Kidney glomerular epithelial cell (primary cell): ENCODE data around the gene STX8.

Experiments used
- DNase-seq: peaks from one replicate; lab custom pipeline; 2025; lab: John Stamatoyannopoulos, UW

Gene STX8

DNA sequence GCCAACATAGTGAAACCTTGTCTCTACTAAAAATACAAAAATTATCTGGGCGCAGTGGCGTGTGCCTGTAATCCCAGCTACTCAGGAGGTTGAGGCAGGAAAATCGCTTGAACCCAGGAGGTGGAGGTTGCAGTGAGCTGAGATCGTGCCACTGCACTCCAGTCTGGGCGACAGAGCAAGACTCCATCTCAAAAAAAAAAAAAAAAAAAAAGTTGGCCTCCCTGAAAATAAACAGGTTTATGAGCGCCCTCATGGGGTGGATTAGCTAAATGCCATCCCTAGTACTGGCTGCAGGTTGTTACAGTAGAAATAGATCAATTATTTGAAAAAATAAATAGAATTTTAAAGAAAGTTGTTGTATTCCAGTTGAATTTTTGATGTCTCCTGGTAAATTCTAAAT, 20.9 kb downstream of the STX8 start:
- peak; percentile 7 for DNase-seq

DNA sequence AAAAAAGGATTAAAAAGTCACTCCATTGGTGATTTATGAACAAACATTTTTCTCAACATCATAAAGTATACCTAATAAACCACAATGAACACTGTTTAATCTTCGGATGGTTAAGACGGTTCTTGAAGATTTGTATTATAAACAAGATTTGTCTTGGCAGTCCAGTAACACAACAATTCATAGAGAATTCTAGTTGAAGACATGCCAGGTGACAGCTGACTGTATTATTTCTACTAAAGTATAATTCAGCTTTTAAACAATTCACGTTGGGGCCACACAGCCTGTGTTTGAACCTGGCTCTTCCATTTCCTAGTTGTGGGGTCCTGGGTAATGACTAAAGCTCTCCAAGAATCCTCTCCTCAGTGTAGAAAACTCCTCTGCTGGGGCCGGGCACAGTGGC, 22.0 kb downstream of the STX8 start:
- no peak for DNase-seq

DNA sequence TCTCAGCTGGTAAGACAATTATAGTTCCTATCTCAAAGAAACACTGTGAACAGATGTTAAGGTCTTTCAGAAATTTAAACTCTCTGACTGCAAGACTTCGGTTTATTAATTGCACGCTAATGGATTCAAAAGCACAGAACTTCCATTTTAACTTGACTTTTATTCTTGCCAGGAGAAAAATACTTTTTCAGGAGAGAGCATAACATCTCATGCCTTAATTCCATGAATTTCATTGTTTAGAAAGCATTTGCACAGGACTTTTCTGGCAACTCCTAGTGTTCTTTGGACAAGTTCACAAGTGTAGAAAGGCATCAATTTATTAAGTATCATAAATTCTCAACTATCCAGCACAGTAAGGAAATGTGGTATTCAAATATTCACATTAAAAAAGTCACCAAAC, 22.4 kb downstream of the STX8 start:
- no peak for DNase-seq

DNA sequence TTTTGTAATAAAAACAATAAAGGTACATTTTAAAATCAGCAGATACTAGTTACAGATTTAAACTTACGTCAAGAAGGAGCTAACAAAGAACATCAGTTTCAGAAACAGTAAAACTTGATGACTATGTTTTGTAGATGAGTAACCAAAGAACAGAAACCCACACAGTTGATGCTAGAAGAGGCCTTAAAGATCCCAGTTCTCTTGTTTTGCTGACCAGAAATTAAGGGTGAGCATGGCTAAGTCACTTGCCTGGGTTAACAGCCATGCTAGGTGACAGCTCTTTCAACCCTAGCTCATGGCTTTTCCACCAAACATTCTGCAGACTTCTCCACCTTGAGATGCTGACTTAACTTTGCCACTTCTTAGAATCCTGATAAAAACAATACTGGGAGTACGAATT, 26.4 kb downstream of the STX8 start:
- DNase-seq = no peak

DNA sequence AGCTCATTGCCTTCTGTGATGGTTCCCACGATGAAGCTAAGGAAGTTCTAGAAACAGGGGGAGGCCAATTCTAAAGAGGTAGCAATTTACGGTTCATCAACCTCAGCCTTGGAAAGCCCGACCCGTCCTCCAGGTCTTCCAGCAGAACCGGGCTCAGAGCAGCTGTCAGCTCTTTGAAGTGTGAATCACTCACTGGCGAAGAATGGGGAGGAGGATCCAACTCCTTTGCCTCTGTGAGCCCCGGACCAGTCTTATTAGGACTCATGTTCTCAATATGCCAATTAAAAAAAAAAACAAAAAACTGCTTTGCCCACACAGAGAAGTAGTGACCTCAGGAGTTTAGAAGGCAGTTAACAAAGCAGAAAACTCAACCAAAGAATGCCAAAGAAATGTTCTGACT, 31.4 kb downstream of the STX8 start:
- peak; percentile 89 for DNase-seq

DNA sequence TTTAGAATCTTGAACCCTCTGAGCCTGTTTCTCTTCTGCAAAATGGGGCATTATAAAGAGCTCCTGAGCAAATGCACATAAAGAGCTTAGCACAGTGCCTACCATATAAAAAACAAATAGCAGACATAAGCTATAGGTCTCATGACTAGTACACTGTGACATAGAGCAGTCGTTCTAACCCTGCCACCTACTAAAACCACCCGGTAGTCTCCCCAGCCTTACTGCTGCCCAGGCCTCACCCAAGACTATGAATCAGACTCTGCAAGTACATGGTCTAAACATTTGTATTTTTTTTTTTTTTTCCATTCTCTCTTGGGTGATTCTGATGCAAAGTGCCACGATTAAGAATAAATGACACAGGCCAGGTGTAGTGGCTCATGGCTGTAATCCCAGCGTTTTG, 33.9 kb downstream of the STX8 start:
- DNase-seq = no peak

DNA sequence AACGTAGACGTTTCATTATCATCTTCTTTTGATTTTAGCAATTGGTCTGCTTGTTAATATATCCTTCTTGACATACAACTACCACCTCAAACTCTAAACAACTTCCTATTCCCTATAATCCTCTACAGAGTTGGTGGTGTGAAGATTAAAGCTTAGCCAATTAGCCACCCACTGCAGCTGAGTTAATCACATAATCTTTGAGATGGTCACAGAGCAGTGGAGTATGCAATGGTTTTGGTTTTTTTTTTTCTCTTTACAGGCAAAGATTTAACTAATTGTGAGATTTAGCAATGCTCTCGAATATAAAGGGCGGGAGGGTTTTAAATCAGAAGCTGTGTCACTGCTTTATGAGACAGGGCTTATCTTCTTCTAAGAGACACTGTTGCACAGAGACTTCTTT, 37.0 kb downstream of the STX8 start:
- no peak for DNase-seq

DNA sequence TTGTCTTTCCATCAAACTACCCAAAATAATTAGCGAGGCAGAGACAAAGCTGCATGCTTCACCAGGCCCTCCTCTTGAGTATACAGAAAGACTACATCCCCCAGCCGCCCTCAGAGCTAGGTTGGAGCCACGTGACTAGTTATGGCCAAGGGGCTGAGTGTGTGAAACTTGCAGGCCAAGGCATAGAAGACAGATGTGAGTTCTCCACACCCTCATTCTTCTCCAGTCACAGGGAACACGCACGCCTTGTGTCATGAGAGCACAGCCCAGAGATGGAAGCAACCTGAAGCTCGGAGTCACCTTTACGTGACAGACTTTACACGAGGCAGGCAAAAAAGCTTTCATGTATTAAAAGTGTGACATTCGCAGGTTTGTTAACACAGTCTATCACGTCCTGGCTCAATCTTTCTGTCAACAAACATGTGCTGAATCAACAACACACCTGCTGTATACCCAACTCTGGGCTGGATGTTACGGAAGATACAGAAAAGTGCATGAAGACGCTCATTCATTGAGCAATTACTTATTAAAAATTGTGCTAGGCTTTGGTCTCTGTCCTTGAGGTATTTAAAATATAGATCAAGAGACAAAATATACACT, 38.3 kb downstream of the STX8 start:
- no peak for DNase-seq

DNA sequence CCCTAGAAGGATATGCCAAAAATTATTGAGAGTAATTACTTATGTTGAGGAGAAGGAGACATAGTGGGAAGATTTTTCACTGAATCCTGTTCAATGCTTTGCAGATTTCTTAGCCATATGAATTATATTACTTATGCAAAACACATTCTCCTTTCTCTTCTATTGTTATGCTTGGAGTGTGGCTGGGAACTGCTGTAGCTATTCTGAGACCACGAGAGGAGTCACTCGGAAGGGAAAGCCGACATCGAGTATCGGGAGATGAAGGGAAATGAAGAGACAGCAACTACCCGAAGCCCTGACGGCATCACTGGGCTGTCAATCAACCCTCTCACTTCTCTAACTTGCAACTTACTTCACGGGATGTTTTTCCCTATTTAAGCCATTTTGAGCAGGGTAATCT, 39.6 kb downstream of the STX8 start:
- no peak for DNase-seq

DNA sequence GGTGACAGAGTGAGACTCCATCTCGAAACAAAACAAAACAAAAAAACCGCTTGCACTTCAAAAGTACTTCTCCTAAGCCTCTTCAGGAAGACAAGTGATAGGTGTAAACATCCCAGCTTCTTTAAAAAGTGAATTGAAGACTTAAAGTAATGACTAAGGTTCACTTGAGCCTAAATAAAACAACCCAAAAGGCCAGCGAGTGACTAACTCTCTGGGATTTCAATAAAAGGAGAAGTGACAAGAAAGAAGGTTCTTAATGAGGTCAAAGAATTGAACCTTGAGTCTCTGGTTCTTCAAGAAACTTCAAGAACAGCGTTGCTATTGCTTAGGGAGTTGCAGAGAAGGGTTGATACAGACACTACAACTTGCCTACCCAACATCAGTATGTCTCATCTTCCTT, 42.2 kb downstream of the STX8 start:
- DNase-seq = no peak

DNA sequence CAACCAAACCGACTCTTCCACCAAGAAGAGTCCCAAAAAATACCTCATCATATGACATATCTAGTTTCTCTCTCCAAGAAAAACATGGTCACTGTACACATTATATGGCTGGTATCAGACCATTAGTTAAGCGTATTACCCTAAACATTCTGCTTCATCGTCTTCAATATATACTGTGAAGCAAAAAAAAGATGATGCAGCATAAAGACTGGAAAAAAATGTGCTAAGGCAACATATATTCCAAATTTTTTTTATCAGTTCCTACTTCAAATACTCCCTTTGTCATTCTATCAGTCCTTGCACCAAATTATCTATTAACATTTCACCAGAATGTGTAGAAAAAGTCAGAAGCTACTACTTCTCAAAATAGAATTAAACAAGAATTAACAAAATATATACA, 42.9 kb downstream of the STX8 start:
- no peak for DNase-seq

DNA sequence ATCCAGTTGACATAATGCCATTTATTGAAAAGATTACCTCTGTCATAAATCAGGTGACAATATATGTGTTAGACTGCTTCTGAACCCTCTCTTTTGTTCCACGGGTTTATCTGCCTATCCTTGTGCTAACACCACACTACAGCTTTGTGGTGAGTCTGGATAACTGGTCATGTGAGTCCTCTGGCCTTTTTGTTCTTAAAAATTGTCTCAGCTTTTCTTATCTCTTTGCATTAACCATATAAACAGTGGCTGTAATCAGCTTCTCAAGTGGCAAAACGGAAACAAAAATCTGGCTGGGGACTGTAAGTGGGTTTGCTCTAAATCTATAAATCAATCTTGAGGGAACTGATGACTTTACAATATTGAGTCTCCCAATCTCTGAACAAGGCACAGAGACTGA, 44.6 kb downstream of the STX8 start:
- DNase-seq = no peak

DNA sequence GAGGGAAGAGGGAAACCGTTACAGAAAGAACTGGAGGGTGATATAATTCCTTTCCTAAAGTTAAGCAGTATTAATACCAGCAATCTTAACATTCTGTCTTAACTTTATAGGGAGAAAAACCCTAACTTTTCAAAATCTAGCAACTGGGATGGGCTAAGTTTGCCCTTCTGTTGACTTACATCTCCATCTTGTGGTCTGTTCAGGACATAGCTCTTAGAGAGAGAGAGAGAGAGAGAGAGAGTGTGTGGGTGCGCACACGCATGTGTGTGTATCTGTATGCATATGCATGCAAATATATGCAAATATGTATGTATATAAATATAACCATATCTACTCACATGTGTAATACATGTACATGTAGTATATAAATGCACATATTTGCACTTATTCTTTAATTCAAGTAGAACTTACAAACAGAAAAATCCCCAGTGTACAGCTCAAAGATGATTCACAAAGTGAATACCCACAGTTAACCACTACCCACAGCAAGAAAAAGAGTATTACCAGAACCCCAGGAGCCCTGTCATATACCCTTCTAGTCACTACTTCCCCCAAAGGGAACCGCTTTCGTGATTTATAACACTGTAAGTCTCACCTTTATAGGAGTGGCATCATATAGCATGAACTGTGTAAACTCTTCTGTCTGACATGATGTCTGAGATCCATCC, 46.5 kb downstream of the STX8 start:
- DNase-seq = peak; percentile 10

DNA sequence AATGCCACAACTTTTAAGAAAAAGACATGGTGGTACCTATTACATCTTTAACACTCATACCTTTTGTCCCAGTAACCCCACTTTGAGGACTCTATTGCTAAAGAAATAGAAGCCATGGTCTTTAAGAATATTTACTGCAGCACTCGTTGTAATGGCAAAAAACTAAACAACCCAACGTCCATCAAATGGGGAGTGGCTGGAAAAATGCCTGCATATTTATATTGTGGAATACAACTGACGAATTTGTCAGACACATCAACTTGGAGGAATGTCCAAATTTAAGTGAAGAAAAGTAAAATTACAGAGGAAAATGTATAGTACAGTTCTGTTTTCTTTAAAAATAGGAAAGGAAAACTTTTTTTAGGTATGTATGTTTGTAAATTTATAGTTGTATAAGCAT, 47.8 kb downstream of the STX8 start:
- DNase-seq = no peak

DNA sequence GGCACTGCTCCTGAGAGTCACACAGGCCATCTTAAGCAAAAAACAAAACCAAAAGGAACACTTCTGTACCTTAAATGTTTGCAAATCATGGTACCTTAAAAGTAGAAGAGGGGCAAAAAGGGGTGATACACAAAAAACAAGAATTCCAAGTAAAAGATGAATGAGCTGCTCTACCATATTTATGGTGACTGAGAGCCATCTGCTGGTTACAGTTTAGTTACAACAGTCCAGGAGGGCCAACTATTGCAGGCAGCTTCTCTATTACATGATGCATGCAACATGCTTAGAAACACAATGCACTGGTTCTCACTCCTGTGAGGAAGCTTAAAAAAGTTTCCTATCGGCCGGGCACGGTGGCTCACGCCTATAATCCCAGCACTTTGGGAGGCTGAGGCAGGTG, 53.5 kb downstream of the STX8 start:
- DNase-seq = peak; percentile 39

DNA sequence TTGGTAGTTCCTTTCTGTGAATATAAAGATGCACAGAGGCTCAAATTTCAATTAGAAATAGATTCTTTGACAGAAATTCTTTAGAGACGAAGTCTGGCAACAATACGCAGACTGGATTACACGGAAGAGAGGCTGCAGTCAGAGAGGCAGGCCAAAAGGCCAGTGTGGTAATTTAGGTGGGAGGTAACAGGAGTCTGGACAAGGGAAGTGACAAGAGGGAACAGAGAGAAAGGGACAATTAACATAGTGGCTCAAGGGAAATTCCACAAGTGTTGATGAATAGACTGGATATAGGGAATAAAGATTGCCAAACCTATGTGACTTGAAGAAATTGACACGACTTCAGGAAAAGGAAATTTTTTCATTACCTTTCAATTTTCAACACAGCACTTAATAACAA, 54.6 kb downstream of the STX8 start:
- no peak for DNase-seq

DNA sequence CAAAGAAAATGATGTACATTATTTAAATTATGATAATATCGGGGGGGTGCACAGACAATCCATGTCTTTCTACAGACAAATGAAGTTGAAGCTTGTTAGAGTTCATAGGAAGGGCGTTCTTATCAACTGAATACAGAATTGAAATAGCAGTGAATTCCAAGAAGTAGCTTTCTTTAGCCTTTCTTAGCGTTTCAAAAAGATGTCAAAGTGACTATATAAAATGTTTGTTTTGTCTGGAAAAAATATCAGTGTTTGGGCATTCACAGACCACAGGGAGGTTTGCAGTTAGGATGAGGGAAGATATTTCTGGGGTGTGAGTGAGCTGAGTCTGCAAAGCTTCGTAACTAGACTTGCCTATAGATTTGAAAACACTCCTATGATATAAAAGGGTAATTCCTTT, 55.0 kb downstream of the STX8 start:
- DNase-seq = no peak

DNA sequence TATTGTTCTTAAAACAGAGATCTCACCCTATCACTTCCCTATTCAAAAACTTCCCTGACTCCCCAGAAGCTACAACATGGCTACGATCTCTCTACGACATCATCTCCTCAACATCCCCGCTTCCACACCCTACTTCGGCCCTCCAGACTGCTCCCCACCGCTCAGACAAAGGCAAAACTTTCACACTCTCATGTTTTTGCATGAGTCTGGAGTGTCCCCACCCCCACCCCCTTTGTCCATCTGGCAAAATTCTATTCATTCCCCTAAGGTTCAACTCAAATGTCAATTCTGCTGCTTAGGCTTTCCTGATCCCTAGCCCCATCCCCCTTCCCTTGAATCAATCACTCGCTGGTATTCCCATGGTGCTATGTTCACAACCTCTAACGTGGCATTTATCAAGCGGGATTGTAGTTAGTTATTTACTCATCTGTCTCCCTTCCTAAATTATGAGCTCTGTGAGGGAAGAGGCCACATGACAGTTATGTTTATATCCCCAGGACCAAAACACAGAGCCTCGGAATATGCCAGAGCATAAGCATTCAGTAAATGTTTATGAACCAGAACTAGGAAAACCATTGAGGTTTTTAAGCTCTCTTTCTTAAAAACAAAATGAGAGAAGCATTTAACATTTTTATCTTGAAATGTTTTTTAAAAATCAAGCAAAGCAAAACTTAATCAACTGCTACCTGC, 55.9 kb downstream of the STX8 start:
- DNase-seq = no peak

DNA sequence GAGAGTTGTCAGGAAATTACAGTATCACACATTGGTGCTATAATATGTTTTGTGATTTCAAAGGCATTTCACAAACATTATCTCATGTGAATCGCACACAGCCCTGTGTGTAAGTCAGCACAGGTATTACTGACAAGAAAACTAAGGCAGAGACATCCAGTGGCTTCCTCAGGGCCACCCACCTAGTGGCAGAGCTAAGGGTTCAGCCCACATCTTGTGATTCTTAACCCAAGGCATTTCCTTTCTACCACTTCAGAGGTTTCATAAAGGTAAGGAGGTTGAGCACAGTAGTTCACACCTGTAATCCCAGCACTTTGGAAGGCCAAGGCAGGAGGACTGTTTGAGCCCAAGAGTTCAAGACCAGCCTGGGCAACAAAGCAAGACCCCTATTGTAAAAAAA, 58.2 kb downstream of the STX8 start:
- no peak for DNase-seq

DNA sequence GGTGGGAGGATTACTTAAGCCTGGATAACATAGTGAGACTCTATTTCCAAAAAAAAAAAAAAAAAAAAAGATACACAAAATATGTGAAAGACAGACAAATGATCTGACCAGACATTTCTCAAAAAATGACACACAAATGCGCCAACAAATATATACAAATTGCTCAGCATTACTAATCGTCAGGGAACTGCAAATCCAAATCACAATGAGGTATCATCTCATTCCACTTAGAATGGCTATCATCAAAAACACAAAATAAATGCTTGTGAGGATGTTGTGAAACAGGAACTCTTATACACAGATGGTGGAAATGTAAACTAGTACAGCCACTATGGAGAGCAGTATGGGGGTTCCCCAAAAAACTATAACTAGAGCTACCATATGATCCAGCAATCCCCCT, 62.4 kb downstream of the STX8 start:
- DNase-seq = no peak

DNA sequence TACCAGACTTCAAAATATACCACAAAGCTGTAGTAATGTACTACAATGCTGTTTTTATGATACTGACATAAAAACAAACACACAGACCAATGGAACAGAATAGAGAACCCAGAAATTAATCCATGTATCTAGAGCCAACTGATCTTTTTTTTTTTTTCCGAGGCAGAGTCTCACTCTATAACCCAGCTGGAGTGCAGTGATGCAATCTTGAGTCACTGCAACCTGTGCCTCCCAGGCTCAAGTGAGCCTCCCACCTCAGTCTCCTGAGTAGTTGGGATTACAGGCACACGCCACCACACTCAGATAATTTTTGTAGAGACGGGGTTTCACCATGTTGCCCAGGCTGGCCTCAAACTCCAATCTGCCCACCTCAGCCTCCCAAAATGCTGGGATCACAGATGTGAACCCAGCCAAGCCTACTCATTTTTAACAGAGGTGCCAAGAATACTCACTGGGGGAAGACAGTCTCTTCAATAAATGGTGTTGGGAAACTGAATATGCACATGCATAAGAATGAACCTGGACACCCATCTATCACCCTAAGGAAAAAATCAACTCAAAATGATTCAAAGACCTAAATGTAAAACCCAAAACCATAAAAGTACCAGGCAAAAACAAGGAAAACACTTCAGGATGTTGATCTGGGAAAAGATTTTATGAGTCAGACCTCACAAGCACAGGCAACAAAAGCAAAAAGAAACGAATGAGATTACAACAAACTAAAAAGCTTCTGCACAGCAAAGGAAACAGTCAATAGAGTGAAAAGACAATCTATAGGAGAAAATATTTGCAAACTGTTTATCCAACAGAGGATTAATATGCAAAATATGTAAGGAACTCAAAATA, 63.1 kb downstream of the STX8 start:
- DNase-seq = no peak

DNA sequence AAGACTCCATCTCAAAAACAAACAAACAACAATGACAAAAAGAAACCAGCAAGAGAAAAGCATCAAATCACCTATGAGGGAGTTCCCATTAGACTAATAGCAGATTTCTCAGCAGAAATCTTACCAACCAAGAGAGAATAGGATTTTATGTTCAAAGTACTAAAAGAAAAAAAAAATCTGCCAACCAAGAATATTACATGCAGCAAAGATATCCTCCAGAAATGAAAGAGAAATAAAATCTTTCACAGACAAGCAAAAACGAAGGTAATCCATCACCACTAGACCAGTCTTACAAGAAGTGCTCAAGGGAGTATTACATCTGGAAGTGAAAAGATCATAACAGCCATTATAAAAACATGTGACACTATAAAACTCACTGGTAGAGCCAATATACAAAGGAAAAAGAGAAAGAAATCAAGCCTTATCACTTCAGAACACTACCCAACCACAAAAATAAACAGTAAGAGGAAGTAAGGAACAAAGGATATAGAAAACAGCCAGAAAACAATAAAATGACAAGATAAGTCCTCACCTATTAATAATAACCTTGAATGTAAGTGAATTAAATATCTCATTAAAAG, 66.3 kb downstream of the STX8 start:
- DNase-seq = no peak
